Activated naive CD4-positive, alpha-beta T cell treated with anti-CD3 and anti-CD28 coated beads, Interleukin-2, amount 10 ng/mL, durations not matched to agents 7 days and 5 days (primary cell): Measurements from ENCODE around the gene CAMK1D.

Experiments
- CTCF ChIA-PET: fragments of 350-600 bp; sonication (Branson Sonifier 250); formaldehyde crosslinking; loops from one replicate; lab custom pipeline; 2021; ENCODE audit warnings: antibody characterized with exemption; lab: Charles Lee
- DNase-seq: peaks from one replicate; pipeline ENCODE4 v3.0.0-alpha.2; 2020
- H3K27ac Mint-ChIP-seq: one replicate; pipeline ENCODE4 v1.8.0; 2021; ENCODE audit warnings: mild to moderate bottlenecking, moderate library complexity, mixed read lengths
- H3K27me3 Mint-ChIP-seq: one replicate; pipeline ENCODE4 v1.8.0; 2021; ENCODE audit warnings: mild to moderate bottlenecking, mixed read lengths
- H3K36me3 Mint-ChIP-seq: one replicate; pipeline ENCODE4 v1.8.0; 2021; ENCODE audit warnings: mixed read lengths
- H3K4me1 Mint-ChIP-seq: one replicate; pipeline ENCODE4 v1.8.0; 2021; ENCODE audit warnings: mixed read lengths
- H3K4me3 Mint-ChIP-seq: one replicate; pipeline ENCODE4 v1.8.0; 2021; ENCODE audit warnings: mild to moderate bottlenecking, moderate library complexity, mixed read lengths
- H3K9me3 Mint-ChIP-seq: one replicate; pipeline ENCODE4 v1.8.0; 2021; ENCODE audit warnings: mixed read lengths

The CAMK1D gene

GRCh38 chr10:12476656-12477055 is 127.3 kb downstream of the CAMK1D start:
- Mint-ChIP-seq H3K4me3 (no peak overlapping the region), H3K27ac (no peak overlapping the region), H3K9me3 (peaks cover 11% of the 10 kb centered on the region), H3K27me3 (no peaks in the 10 kb centered on the region), H3K4me1 (no peaks in the 10 kb centered on the region), H3K36me3 (peaks cover under 1% of the 10 kb centered on the region)
- no peak for DNase-seq
- CTCF ChIA-PET, result interaction anchor here (1.2 kb wide), 1 partner anchor 8 kb away, joined by 3 read pairs; no protein-coding TSS in a partner anchor

GRCh38 chr10:12479437-12479844 is 130.1 kb downstream of the CAMK1D start:
- Mint-ChIP-seq H3K4me1 (peaks cover 6% of the 10 kb centered on the region), H3K36me3 (peaks cover 4% of the 10 kb centered on the region), H3K27me3 (no peaks in the 10 kb centered on the region), H3K9me3 (peaks cover 13% of the 10 kb centered on the region), H3K27ac (no peak overlapping the region), H3K4me3 (no peak overlapping the region)
- CTCF ChIA-PET, result no interaction called here
- no peak for DNase-seq

- CTCF ChIA-PET, result interaction anchor here (0.9 kb wide), 1 partner anchor 177 kb away, joined by 3 read pairs; no protein-coding TSS in a partner anchor
- Mint-ChIP-seq H3K4me1 (peaks cover 8% of the 10 kb centered on the region), H3K27ac (no peak overlapping the region), H3K4me3 (no peak overlapping the region), H3K27me3 (no peaks in the 10 kb centered on the region), H3K9me3 (peaks cover 10% of the 10 kb centered on the region), H3K36me3 (peaks cover 4% of the 10 kb centered on the region)
- DNase-seq, result no peak
These were observed 130.6 kb downstream of the CAMK1D start for GRCh38 chr10:12479924-12480323.

GRCh38 chr10:12480440-12480839 is 131.1 kb downstream of the CAMK1D start:
- peaks cover 10% of the 10 kb centered on the region for H3K9me3 Mint-ChIP-seq
- no peaks in the 10 kb centered on the region for H3K27me3 Mint-ChIP-seq
- H3K27ac Mint-ChIP-seq, result no peak overlapping the region
- CTCF ChIA-PET, result interaction anchor here (0.6 to 0.9 kb wide), 2 partner anchors 11 to 176 kb away, joined by 3 read pairs; no protein-coding TSS in a partner anchor
- DNase-seq, result no peak
- no peak overlapping the region for H3K4me3 Mint-ChIP-seq
- H3K4me1 Mint-ChIP-seq, result peaks cover 13% of the 10 kb centered on the region
- peaks cover 4% of the 10 kb centered on the region for H3K36me3 Mint-ChIP-seq

GRCh38 chr10:12481924-12482323 is 132.6 kb downstream of the CAMK1D start:
- no peak overlapping the region for H3K27ac Mint-ChIP-seq
- H3K36me3 Mint-ChIP-seq, result peaks cover 4% of the 10 kb centered on the region
- H3K4me3 Mint-ChIP-seq, result no peak overlapping the region
- CTCF ChIA-PET, result interaction anchor here (1.0 kb wide), 1 partner anchor 17 kb away, joined by 3 read pairs; no protein-coding TSS in a partner anchor
- DNase-seq, result no peak
- no peaks in the 10 kb centered on the region for H3K27me3 Mint-ChIP-seq
- H3K4me1 Mint-ChIP-seq, result peaks cover 20% of the 10 kb centered on the region
- peaks cover 10% of the 10 kb centered on the region for H3K9me3 Mint-ChIP-seq

DNA sequence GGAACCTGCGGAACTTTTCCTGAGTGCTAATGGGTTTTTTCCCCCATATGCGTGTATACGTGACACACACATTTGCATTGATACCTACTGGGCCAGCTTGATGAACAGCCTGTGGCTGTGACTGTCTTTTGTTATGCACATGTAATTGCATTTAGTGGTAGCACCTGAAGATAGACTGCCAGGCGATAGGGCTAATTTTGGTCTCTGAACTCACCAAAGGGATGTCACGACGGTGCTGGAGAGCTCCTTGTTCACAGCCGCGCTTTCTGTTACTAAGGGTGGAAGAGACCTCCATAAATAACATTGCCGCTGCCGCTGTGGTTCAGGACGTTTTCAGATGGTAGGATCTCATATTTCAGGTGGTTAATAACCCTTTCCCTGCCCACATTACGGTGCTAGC is 133.2 kb downstream of the CAMK1D start:
- Mint-ChIP-seq H3K4me3 (no peak overlapping the region), H3K36me3 (peaks cover 4% of the 10 kb centered on the region), H3K27me3 (no peaks in the 10 kb centered on the region), H3K27ac (no peak overlapping the region), H3K4me1 (peaks cover 20% of the 10 kb centered on the region), H3K9me3 (peaks cover 10% of the 10 kb centered on the region)
- CTCF ChIA-PET, result interaction anchor here (1.0 kb wide), 1 partner anchor 16 kb away, joined by 3 read pairs; no protein-coding TSS in a partner anchor
- DNase-seq, result no peak

GRCh38 chr10:12484002-12484918 is 134.9 kb downstream of the CAMK1D start:
- peaks cover 10% of the 10 kb centered on the region for H3K9me3 Mint-ChIP-seq
- H3K36me3 Mint-ChIP-seq, result peaks cover 4% of the 10 kb centered on the region
- peaks cover 20% of the 10 kb centered on the region for H3K4me1 Mint-ChIP-seq
- no peaks in the 10 kb centered on the region for H3K27me3 Mint-ChIP-seq
- CTCF ChIA-PET, result interaction anchor here (0.6 to 1.0 kb wide), 7 partner anchors 8 to 243 kb away, joined by 3 to 4 read pairs (median 3); partner anchors contain the start of gene CAMK1D
- H3K27ac Mint-ChIP-seq, result peak overlapping the region; percentile 35
- DNase-seq, result no peak
- H3K4me3 Mint-ChIP-seq, result no peak overlapping the region

DNA sequence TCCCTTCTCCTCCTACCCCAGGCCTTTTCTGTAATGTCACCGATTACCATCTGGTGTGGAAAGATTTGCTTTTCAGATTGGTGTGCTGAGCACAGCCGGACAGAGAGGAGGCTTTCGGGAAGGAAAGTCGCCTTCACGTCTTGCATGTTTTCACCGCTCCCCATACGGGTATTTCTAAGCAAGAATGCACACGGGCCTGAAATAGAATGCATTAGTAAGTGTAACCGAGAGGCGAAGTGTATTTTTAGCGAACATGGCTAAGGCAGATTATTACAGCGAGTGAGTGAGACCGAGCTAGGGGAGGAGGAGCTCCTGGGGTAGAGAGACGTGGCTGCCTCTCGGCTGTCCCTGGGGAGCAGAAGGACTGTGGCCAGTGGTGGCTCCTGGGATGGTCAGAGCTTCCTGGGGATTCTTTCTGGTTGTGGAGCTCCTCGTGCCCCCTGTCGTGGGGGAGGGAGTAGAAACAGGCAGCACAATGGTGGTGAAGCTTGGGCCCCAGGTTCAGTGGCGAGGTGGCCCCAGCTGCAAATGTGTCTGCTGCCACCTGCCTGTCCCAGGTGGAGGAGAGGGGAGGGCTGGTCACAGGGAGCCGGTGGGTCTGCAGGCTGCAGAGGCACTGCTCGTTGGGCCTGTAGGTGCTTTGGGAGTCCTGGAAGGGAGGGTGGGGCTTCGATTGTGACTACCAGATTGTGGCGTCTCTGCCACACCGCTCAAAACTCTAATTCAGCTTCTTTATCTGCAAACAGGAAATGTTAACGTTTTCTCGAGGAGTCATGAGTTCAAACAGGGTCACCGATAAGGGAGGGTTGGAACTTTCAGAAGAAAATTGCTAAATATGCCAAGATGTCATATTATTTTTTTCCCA is 135.8 kb downstream of the CAMK1D start:
- peak; percentile 46 for DNase-seq
- H3K27ac Mint-ChIP-seq, result no peak overlapping the region
- H3K4me1 Mint-ChIP-seq, result peaks cover 20% of the 10 kb centered on the region
- peaks cover 10% of the 10 kb centered on the region for H3K9me3 Mint-ChIP-seq
- H3K36me3 Mint-ChIP-seq, result peaks cover 4% of the 10 kb centered on the region
- H3K4me3 Mint-ChIP-seq, result no peak overlapping the region
- CTCF ChIA-PET, result interaction anchor here (0.6 to 1.0 kb wide), 6 partner anchors 9 to 242 kb away, joined by 3 to 4 read pairs (median 3); partner anchors contain the start of gene CAMK1D
- no peaks in the 10 kb centered on the region for H3K27me3 Mint-ChIP-seq

DNA sequence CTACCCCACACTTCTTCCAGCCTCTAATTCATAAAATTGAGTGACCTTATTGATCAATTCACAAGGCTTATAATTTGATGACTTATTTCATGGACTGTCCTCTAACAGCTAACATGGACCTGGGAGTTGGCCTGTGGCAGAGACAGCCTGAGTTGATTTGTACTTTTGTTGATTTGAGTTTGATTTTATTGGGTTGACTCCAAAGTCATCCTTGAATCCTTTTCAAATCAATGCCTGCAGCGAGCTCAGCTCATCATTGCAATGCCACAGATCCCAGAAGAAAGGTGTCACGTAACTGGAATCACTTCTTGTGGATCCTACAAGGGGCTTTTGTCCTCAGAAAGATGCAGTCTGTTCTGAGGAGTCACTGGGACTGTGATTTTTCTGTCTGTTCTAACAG is 138.0 kb downstream of the CAMK1D start:
- H3K27me3 Mint-ChIP-seq, result no peaks in the 10 kb centered on the region
- no peak for DNase-seq
- H3K4me3 Mint-ChIP-seq, result no peak overlapping the region
- CTCF ChIA-PET, result interaction anchor here (1.0 kb wide), 1 partner anchor 223 kb away, joined by 4 read pairs; no protein-coding TSS in a partner anchor
- H3K27ac Mint-ChIP-seq, result no peak overlapping the region
- H3K36me3 Mint-ChIP-seq, result no peaks in the 10 kb centered on the region
- peaks cover 20% of the 10 kb centered on the region for H3K4me1 Mint-ChIP-seq
- H3K9me3 Mint-ChIP-seq, result no peaks in the 10 kb centered on the region

- CTCF ChIA-PET, result no interaction called here
- DNase-seq, result no peak
- H3K9me3 Mint-ChIP-seq, result no peaks in the 10 kb centered on the region
These were observed 139.3 kb downstream of the CAMK1D start for GRCh38 chr10:12488626-12489025.

GRCh38 chr10:12489357-12489756 is 140.0 kb downstream of the CAMK1D start:
- no peak overlapping the region for H3K4me3 Mint-ChIP-seq
- H3K27me3 Mint-ChIP-seq, result no peaks in the 10 kb centered on the region
- no peaks in the 10 kb centered on the region for H3K36me3 Mint-ChIP-seq
- CTCF ChIA-PET, result no interaction called here
- no peak overlapping the region for H3K27ac Mint-ChIP-seq
- DNase-seq, result no peak
- no peaks in the 10 kb centered on the region for H3K9me3 Mint-ChIP-seq
- peaks cover 15% of the 10 kb centered on the region for H3K4me1 Mint-ChIP-seq

More at GRCh38 chr10:12488626-12489025, 139.3 kb downstream of the CAMK1D start:
- Mint-ChIP-seq H3K27ac (no peak overlapping the region), H3K4me1 (peaks cover 20% of the 10 kb centered on the region), H3K4me3 (no peak overlapping the region), H3K27me3 (no peaks in the 10 kb centered on the region), H3K36me3 (no peaks in the 10 kb centered on the region)

DNA sequence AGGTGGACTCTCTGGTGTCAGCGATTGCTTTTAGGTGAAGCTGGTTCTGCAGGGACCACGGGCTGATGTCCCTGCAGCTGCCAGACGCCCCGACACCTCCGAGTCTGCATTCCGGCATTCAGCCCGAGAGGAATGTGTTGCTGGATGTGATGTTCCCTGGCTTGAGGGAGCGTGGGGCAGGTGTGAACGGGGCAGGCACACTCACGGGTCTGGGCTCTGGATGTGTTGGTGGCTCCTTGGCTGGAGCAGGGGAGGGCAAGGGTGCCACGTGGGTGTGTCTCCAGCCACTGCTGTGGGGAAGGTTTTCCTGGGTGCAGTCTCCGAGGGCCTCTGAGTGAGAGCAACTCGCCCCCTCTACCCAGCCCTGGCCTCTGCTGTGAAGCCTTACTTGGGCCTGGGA is 140.5 kb downstream of the CAMK1D start:
- H3K36me3 Mint-ChIP-seq, result no peaks in the 10 kb centered on the region
- no peak overlapping the region for H3K27ac Mint-ChIP-seq
- CTCF ChIA-PET, result no interaction called here
- H3K4me3 Mint-ChIP-seq, result no peak overlapping the region
- DNase-seq, result no peak
- H3K9me3 Mint-ChIP-seq, result no peaks in the 10 kb centered on the region
- peaks cover 13% of the 10 kb centered on the region for H3K4me1 Mint-ChIP-seq
- no peaks in the 10 kb centered on the region for H3K27me3 Mint-ChIP-seq

DNA sequence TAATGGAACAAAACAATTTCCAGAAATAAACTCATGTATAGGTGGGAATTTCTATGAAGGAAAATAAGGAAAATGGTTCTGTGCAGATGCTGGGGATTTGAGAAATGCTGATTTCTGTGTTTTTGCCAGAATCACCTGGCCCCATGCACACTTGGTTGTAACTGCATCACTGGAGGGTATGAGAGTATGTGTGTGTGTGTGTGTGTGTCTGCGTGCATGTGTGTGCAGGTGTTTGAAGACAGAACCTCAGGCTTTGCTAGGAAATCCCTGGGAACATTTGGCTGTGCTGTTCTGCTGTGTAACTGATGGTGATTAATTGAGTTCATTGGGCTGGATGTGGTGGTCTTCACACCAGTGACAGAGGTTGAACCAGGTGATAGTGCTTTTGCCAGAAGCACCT is 141.6 kb downstream of the CAMK1D start:
- H3K4me3 Mint-ChIP-seq, result no peak overlapping the region
- H3K27me3 Mint-ChIP-seq, result no peaks in the 10 kb centered on the region
- no peaks in the 10 kb centered on the region for H3K36me3 Mint-ChIP-seq
- no peak overlapping the region for H3K27ac Mint-ChIP-seq
- CTCF ChIA-PET, result no interaction called here
- H3K9me3 Mint-ChIP-seq, result no peaks in the 10 kb centered on the region
- no peak for DNase-seq
- H3K4me1 Mint-ChIP-seq, result peaks cover 3% of the 10 kb centered on the region

- Mint-ChIP-seq H3K9me3 (no peaks in the 10 kb centered on the region), H3K4me3 (no peak overlapping the region)
These were observed 142.1 kb downstream of the CAMK1D start for GRCh38 chr10:12491491-12491890.

More at GRCh38 chr10:12491491-12491890, 142.1 kb downstream of the CAMK1D start:
- DNase-seq, result peak; percentile 7
- H3K4me1 Mint-ChIP-seq, result no peaks in the 10 kb centered on the region
- H3K27ac Mint-ChIP-seq, result no peak overlapping the region
- H3K27me3 Mint-ChIP-seq, result no peaks in the 10 kb centered on the region
- CTCF ChIA-PET, result no interaction called here
- no peaks in the 10 kb centered on the region for H3K36me3 Mint-ChIP-seq
